NB4 (cell line): ENCODE results near the gene NUMA1.

Experiments used
- CTCF ChIP-seq: IDR thresholded peaks from one replicate; pipeline ENCODE4 v1.5.1; 2012; ENCODE audit warnings: low read depth, low read length
- MAX ChIP-seq: IDR thresholded peaks from 2 replicates; pipeline ENCODE4 v1.6.1; 2011; ENCODE audit warnings: low read depth, low read length
- MYC ChIP-seq: IDR thresholded peaks from 2 replicates; pipeline ENCODE4 v1.6.1; 2011; ENCODE audit warnings: low read depth, low read length
- POLR2A ChIP-seq: IDR thresholded peaks from 2 replicates; pipeline ENCODE4 v1.6.1; 2011; ENCODE audit warnings: mild to moderate bottlenecking; ENCODE audit not compliant: insufficient read length; ENCODE audit errors: extremely low read depth

GRCh38 chr11:72003776-72004171 lies 76.6 kb downstream of the NUMA1 start:
- TF ChIP-seq CTCF (no peak), MYC (no peak), MAX (no peak), POLR2A (no peak)
